ENCODE data around the gene HIC1. TPM values are rescaled to one million over a fixed set of nuclear protein-coding genes. Genes with fewer than 3 reads are reported as not detected.

The HIC1 gene
- total RNA-seq, 1 donor from 2014 or later = 2.3 TPM

GRCh38 chr17:2060681-2061440 lies 6.0 kb downstream of the HIC1 start:
- no peak for DNase-seq (ENCODE audit: low read depth)

- no peak for DNase-seq (ENCODE audit: low read depth)
Measured at GRCh38 chr17:2061441-2061958, 6.6 kb downstream of the HIC1 start.

DNA sequence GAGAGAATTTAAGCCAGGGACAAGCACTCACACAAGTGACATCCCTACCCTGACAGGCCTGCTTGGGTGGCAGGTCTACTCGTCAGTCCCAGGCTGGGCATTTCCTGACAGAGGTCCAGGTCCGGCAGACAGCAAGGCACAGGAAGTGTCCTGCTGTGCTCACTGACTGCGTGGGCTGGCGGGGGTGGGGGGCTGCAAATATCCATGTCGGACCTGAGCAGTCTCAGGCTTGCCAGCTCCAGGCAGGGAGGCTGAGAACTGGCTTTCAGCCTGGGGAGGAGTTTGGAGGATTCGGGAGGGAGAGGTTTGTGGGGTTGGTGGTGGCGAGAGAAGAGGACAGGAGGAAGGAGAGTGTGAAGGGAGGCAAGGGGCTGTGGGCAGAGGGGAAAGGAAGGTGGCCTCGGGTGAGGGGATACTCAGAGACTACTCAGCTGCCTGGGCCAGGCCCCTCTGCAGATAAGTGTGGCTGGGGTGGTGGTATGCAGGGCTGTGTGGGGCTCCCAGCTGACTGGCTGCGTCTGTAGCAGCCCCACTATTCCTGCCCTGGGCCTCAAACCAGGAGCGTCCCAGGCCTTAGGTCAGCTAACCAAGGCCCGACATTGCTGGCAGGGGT lies 7.8 kb downstream of the HIC1 start:
- no peak for DNase-seq (ENCODE audit: low read depth)

GRCh38 chr17:2063261-2064146 lies 8.6 kb downstream of the HIC1 start:
- no peak for DNase-seq (ENCODE audit: low read depth)

GRCh38 chr17:2064147-2064489 lies 9.2 kb downstream of the HIC1 start:
- no peak for DNase-seq (ENCODE audit: low read depth)

- DNase-seq (ENCODE audit: low read depth) = no peak
Measured at GRCh38 chr17:2064520-2064971, 9.6 kb downstream of the HIC1 start.

GRCh38 chr17:2064980-2065785 lies 10.3 kb downstream of the HIC1 start:
- no peak for DNase-seq (ENCODE audit: low read depth)

DNA sequence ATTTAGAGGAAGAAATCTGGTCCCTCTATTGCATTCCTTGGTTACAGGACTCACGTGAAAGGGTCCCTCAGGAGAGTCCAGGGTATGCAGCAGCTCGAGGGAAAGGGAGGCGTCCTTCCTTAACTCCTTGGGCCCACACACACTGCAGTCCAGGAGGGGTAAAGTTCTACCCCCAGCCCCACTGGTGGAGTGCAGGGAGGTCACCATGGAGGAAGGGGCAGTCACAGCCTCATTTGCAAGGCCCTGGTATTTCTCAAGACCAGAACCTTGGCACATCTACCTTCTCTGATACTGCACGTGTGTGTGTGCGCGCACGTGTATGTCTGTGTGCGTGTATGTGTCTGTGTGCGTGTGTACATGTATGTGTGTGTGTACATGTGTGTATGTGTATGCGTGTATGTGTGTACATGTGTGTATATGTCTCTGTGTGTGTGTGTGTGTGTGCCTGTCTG lies 11.1 kb downstream of the HIC1 start:
- no peak for DNase-seq (ENCODE audit: low read depth)

DNA sequence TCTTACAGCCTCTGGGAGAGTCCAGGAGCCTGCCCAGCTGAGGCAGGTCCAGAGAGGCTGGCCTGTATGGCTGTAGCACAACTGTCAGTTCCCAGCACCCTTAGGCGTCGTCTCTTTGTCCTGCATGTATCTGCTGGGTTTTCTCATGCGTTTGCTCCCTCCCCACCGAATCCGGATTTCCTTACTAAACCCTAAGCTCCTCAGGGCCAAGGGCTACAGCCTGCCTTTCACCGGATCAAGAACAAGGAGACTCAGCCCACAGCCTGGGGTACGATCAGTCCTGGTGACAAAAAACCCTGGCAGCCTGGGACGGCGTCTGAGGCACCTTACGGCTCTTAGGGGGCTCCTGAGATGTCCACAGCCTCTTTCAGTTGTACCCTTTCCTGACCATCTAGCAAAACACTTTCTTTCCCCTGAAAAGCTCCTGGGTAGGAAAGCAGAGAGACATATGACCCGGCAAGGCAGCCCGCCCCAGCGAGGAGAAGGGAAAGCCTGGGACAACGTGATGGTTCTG lies 12.2 kb downstream of the HIC1 start:
- DNase-seq (ENCODE audit: low read depth) = no peak

GRCh38 chr17:2067608-2068024 lies 12.7 kb downstream of the HIC1 start:
- no peak for DNase-seq (ENCODE audit: low read depth)

GRCh38 chr17:2068031-2068518 lies 13.2 kb downstream of the HIC1 start:
- DNase-seq (ENCODE audit: low read depth) = no peak

DNA sequence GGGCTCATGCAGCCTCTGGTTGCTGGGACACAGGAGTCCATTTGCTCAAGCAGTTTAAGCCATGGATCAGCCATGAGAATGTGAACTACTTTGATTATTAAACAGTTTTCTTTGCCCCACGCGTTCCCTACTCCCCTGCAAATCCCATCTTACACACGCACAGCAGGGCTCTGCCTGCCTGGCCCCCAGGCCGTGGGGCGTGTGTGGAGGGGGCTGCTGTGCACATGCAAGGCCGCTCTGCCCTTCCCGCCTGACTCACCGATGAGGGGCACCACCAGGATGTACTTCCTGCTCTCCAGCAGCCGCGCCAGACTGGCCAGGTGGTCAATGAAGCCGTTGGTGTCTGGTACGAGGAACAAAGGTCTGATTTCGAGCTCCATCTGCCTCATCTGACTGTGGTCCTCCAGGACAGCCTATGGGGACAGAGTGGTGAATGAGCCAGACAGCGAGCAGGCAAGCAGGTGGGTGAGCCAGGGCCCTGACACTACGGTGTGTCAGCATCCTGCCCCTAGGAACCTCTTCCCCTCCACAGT lies 13.7 kb downstream of the HIC1 start:
- DNase-seq (ENCODE audit: low read depth) = no peak

GRCh38 chr17:2070241-2071023 lies 15.5 kb downstream of the HIC1 start:
- no peak for DNase-seq (ENCODE audit: low read depth)

GRCh38 chr17:2071024-2071385 lies 16.1 kb downstream of the HIC1 start:
- DNase-seq (ENCODE audit: low read depth) = no peak

- DNase-seq (ENCODE audit: low read depth) = no peak
Measured at GRCh38 chr17:2071455-2072281, 16.8 kb downstream of the HIC1 start.

GRCh38 chr17:2074919-2075318 lies 20.0 kb downstream of the HIC1 start:
- DNase-seq (ENCODE audit: low read depth) = no peak

GRCh38 chr17:2075336-2076086 lies 20.6 kb downstream of the HIC1 start:
- no peak for DNase-seq (ENCODE audit: low read depth)

All from renal cortical epithelial cell (primary cell).